ENCODE results near the gene FXYD3.

The FXYD3 gene

DNA sequence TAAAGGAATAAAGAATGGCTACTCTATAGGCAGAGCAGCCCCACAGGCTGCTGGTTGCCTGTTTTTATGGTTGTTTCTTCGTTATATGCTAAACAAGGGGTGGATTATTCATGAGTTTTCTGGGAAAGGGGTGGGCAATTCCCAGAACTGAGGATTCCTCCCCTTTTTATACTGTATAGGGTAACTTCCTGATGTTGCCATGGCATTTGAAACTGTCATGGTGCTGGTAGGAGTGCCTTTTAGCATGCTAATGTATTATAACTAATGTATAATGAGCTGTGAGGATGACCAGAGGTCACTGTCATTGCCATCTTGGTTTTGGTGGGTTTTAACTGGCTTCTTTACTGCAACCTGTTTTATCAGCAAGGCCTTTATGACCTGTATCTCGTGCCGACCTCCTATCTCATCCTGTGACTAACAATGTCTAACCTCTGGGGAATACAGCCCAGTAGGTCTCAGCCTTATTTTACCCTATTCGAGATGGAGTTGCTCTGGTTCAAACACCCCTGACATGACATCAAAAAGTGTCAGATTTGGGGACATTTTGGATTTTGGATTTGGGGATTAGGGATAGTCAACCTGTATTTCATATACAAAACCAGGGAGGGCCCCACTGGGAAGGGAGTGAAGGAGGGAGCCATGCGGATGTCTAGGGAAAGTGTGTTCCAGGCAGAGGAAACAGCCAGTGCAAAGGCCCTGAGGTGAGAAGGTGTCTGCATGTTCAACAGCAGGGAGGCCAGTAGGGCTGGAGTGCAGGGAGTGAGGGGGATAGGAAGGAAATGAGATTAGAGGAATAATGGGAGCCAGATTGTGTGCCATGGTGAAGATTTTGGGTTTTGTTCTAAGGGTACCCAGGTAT is 49.8 kb downstream of the FXYD3 start:
- DNase-seq, result no peak

DNA sequence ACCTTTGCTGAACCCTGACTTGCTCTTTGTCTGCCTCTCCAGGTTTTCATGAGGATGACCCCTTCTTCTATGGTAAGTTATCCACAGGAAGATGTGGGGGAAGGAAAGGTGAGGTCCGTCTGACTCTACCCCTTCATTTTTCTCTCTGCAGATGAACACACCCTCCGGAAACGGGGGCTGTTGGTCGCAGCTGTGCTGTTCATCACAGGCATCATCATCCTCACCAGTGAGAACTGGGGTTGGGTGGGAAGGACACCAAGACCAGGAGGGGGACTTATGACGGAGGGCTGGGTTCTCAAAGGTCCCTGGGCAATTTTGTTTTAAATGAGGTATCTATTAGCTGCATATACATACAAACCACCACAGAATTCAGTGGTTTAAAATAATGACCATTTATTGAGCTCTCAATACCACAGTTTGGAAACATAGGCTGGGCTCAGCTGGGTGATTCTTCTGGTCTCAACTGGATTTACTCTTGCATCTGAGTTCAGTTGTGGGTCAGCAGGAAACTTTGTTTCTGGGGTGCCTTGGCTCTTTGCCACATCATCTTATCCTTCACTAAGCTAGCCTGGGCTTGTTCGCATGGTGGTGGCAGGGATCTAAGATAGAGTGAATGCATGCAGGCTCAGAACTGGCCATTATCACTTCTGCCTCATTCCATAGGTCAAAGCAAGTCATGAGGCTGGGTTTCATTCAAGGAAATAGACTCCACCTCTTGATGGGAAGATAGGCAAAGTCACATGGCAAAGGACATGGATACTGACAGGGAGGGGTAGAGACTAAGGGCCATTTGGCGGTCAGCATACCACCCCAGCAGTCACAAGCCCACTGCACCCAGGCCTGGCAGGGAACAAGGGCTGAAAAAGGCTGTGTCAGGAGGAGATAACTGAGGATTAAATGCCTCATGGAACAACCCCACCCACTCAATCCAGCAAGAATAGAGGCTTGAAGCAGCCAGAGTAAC is 50.8 kb downstream of the FXYD3 start:
- no peak for DNase-seq

GRCh38 chr19:35167251-35168119 is 51.9 kb downstream of the FXYD3 start:
- DNase-seq, result no peak

GRCh38 chr19:35168196-35168595 is 52.6 kb downstream of the FXYD3 start:
- no peak for DNase-seq

- DNase-seq, result no peak
Observed at GRCh38 chr19:35169221-35169995, 53.8 kb downstream of the FXYD3 start.

DNA sequence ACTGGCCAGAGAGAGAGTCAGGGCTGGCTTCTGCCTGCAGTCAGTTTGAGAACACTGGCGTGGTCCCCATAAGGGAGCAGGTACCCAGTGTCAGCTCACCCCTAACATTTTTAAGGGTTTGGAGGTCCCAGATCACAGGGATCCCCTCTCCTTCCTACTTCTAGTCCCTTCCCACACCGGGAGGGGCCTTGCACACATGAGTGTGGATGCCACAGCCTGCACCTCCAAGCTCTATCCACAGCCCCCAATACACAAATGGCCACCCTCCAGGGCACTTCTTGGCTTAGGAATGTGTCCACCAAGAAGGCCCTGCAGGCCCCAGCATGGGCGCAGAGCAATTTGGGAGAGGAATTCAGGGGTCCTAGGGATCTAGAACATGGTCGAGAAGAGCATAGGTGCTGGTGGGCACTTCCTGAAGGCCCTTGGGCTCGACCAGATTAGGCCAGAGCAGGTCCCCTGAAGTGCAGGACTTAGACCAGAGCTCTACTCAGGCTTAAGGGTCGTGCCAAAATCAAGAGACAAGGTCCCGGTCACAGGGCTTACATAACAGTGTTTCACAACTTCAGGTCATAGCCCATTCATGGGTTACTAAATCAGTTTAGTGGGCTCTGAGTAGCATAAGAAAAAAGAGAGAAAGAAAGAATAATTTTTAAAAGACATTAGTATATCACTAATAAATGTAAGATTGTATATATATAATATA is 54.9 kb downstream of the FXYD3 start:
- DNase-seq, result no peak

- peak in 1 of 2 donors; percentile 27 for DNase-seq
Observed at GRCh38 chr19:35171730-35172129, 56.1 kb downstream of the FXYD3 start.

All from CD4-positive, alpha-beta T cell treated with Interferon alpha-2 for 1 hour (primary cell).